ENCODE data around the gene EMC9.

GRCh38 chr14:24115422-24116127 lies 25.8 kb downstream of the EMC9 start:
- TF ChIP-seq CTCF (IDR thresholded peaks at IDR 0.05) (no peak), POLR2A (IDR thresholded peaks at IDR 0.05) (no peak)
